Gastrocnemius medialis (tissue), 4 donors: ENCODE data around the gene ADH1A.

Source experiments
- POLR2A ChIP-seq, 2 donors: fragments of 450-650 bp; IDR thresholded peaks; one replicate each; pipeline ENCODE4 v1.6.1; 2017; ENCODE audit warnings: antibody characterized with exemption in 2 of 2, mild to moderate bottlenecking in 2 of 2, moderate library complexity in 2 of 2
- TF ChIP-seq, protein P1 (sequence below), 5 experiments: fragments of 450-650 bp in 3 of 5; fragments of 200-600 bp in 2 of 5; sonication (generic) in 2 of 5; IDR thresholded peaks in 4 of 5; conservative IDR thresholded peaks in 1 of 5; 1 replicate in 4 of 5; 2 replicates in 1 of 5; pipeline ENCODE4 v1.5.1; 2016 to 2019; ENCODE audit warnings: antibody characterized with exemption in 5 of 5, mild to moderate bottlenecking in 3 of 5, moderate library complexity in 3 of 5

GRCh38 chr4:99315839-99316238 is 25.1 kb upstream of the ADH1A start:
- TF ChIP-seq, protein P1, sequence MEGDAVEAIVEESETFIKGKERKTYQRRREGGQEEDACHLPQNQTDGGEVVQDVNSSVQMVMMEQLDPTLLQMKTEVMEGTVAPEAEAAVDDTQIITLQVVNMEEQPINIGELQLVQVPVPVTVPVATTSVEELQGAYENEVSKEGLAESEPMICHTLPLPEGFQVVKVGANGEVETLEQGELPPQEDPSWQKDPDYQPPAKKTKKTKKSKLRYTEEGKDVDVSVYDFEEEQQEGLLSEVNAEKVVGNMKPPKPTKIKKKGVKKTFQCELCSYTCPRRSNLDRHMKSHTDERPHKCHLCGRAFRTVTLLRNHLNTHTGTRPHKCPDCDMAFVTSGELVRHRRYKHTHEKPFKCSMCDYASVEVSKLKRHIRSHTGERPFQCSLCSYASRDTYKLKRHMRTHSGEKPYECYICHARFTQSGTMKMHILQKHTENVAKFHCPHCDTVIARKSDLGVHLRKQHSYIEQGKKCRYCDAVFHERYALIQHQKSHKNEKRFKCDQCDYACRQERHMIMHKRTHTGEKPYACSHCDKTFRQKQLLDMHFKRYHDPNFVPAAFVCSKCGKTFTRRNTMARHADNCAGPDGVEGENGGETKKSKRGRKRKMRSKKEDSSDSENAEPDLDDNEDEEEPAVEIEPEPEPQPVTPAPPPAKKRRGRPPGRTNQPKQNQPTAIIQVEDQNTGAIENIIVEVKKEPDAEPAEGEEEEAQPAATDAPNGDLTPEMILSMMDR (IDR thresholded peaks at IDR 0.05 in 4 of 5, conservative IDR thresholded peaks at IDR 0.05 in 1 of 5) = no peak
- no peak for TF ChIP-seq POLR2A (IDR thresholded peaks at IDR 0.05)
